MCF 10A (cell line): ENCODE measurements around the gene ACIN1. TPM values are rescaled to one million over a fixed set of nuclear protein-coding genes. Genes with fewer than 3 reads are reported as not detected.

Experiments
- BruUV-seq: library from RNA; stranded (reverse); fragments of 400-500 nt; replicated peaks from 2 replicates; lab custom pipeline; 2021; lab: Mats Ljungman, UMichigan
- CTCF ChIA-PET: fragments of 300-600 bp; sonication (Branson Sonifier 250); formaldehyde crosslinking; extraction: SDS; loops from one replicate; lab custom pipeline; 2021; ENCODE audit warnings: antibody characterized with exemption, inconsistent platforms; lab: Yijun Ruan, JAX
- POLR2A ChIA-PET: fragments of 300-600, 350-650 bp; sonication (Branson Sonifier 250); formaldehyde crosslinking; extraction: SDS; loops from one replicate; lab custom pipeline; 2020; ENCODE audit warnings: antibody characterized with exemption, inconsistent platforms; lab: Yijun Ruan, JAX
- DNase-seq: peaks from one replicate; pipeline ENCODE4 v3.0.0-alpha.2; 2018; ENCODE audit not compliant: unreplicated experiment
- H3K27ac Mint-ChIP-seq: one replicate; pipeline ENCODE4 v1.8.0; 2022; ENCODE audit warnings: mild to moderate bottlenecking, low read depth, mixed read lengths; ENCODE audit not compliant: unreplicated experiment
- H3K27me3 Mint-ChIP-seq: one replicate; pipeline ENCODE4 v1.8.0; 2022; ENCODE audit warnings: mixed read lengths; ENCODE audit not compliant: insufficient read depth, unreplicated experiment
- H3K36me3 Mint-ChIP-seq: one replicate; pipeline ENCODE4 v1.8.0; 2022; ENCODE audit warnings: mild to moderate bottlenecking, moderate library complexity, mixed read lengths; ENCODE audit not compliant: insufficient read depth, unreplicated experiment
- H3K4me1 Mint-ChIP-seq: one replicate; pipeline ENCODE4 v1.8.0; 2022; ENCODE audit warnings: mixed read lengths; ENCODE audit not compliant: insufficient read depth, unreplicated experiment
- H3K4me3 Mint-ChIP-seq: one replicate; pipeline ENCODE4 v1.8.0; 2022; ENCODE audit warnings: mild to moderate bottlenecking, moderate library complexity, mixed read lengths; ENCODE audit not compliant: unreplicated experiment
- H3K9me3 Mint-ChIP-seq: one replicate; pipeline ENCODE4 v1.8.0; 2022; ENCODE audit warnings: mixed read lengths; ENCODE audit not compliant: unreplicated experiment
- CTCF ChIP-seq: fragments of 200-600 bp; IDR thresholded peaks from one replicate; pipeline ENCODE4 v1.8.0; 2022; ENCODE audit warnings: antibody characterized with exemption, mild to moderate bottlenecking; ENCODE audit not compliant: unreplicated experiment
- intact Hi-C: fragments of 100-400 bp; cut with micrococcal nuclease; formaldehyde crosslinking; loops from 2 replicates; pipeline ENCODE4 v1.14.1; 2022
- total RNA-seq: library from RNA; stranded (reverse); gene quantifications from 2 replicates; pipeline ENCODE4 v1.2.3, GENCODE V29; 2022

The ACIN1 gene
- total RNA-seq, 1 experiment from 2014 or later = 197 TPM

GRCh38 chr14:23101986-23102625, 7.2 kb upstream of the ACIN1 start:
- no peak overlapping the region for H3K4me3 Mint-ChIP-seq
- no peak for TF ChIP-seq CTCF
- no TSS peak for BruUV-seq
- peaks cover 11% of the 10 kb centered on the region for H3K4me1 Mint-ChIP-seq
- ChIA-PET POLR2A (no interaction called here), CTCF (interaction anchor here (0.7 to 3.8 kb wide), 7 partner anchors 12 to 85 kb away, joined by 3 to 15 read pairs (median 4); no protein-coding TSS in a partner anchor)
- intact Hi-C loops = no loop called here
- H3K27me3 Mint-ChIP-seq = no peaks in the 10 kb centered on the region
- no peak for DNase-seq
- H3K27ac Mint-ChIP-seq = no peak overlapping the region
- H3K36me3 Mint-ChIP-seq = peaks cover 36% of the 10 kb centered on the region
- H3K9me3 Mint-ChIP-seq = no peaks in the 10 kb centered on the region

- intact Hi-C loops = no loop called here
- Mint-ChIP-seq H3K27ac (no peak overlapping the region), H3K4me1 (peaks cover 17% of the 10 kb centered on the region), H3K4me3 (no peak overlapping the region), H3K27me3 (no peaks in the 10 kb centered on the region), H3K9me3 (no peaks in the 10 kb centered on the region), H3K36me3 (peaks cover 41% of the 10 kb centered on the region)
- no peak for TF ChIP-seq CTCF
- BruUV-seq = no TSS peak
- POLR2A ChIA-PET = interaction anchor here (0.6 to 0.7 kb wide), 4 partner anchors 30 to 1132 kb away, joined by 3 to 4 read pairs (median 4); partner anchors contain the start of gene GMPR2
- CTCF ChIA-PET = interaction anchor here (0.5 to 3.8 kb wide), 6 partner anchors 13 to 106 kb away, joined by 3 to 15 read pairs (median 6); no protein-coding TSS in a partner anchor
- DNase-seq = no peak
Measured at GRCh38 chr14:23101213-23101970, 6.5 kb upstream of the ACIN1 start.

GRCh38 chr14:23099212-23099861, 4.4 kb upstream of the ACIN1 start:
- no peaks in the 10 kb centered on the region for H3K9me3 Mint-ChIP-seq
- H3K27me3 Mint-ChIP-seq = no peaks in the 10 kb centered on the region
- no peak overlapping the region for H3K27ac Mint-ChIP-seq
- ChIA-PET POLR2A (interaction anchor here (0.7 to 1.5 kb wide), 3 partner anchors 22 to 271 kb away, joined by 3 to 5 read pairs (median 3); no protein-coding TSS in a partner anchor), CTCF (interaction anchor here (0.6 to 3.8 kb wide), 5 partner anchors 11 to 780 kb away, joined by 3 to 15 read pairs (median 4); no protein-coding TSS in a partner anchor)
- intact Hi-C loops = no loop called here
- DNase-seq = no peak
- H3K4me3 Mint-ChIP-seq = no peak overlapping the region
- peaks cover 19% of the 10 kb centered on the region for H3K4me1 Mint-ChIP-seq
- peaks cover 34% of the 10 kb centered on the region for H3K36me3 Mint-ChIP-seq
- no TSS peak for BruUV-seq
- TF ChIP-seq CTCF = no peak
